GM18907 (cell line): Measurements from ENCODE around the gene PPIA.
"Not testable (repeated sequence)": the region's sequence is repeated elsewhere in the genome, so short reads cannot be mapped to it uniquely, and the experiment has no call there.

Experiments used
- ATAC-seq: cut with Tn5 transposase; IDR thresholded peaks from one replicate; pipeline ENCODE4 v1.9.1; 2021; ENCODE audit warnings: mild to moderate bottlenecking, moderate library complexity; ENCODE audit not compliant: unreplicated experiment

PPIA gene

DNA sequence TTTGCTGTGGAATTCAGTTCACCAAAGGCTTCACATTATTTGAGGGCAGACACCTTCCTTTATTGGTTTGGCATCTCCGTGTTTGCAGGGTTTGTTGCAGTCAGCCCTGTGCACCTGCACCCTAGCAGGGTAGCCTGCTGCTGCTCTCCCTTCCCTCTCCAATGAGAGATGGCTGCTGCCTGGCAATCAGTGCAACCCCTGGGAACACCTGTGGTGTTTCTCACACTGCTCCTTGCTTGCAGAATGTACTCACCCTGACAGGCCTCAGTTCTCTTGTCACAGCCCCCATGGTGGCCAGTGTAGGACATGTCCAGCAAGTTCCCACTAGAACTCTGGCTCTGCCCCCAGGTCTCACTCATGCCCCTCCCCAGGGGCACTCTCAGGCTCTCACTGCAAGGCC, 12.1 kb upstream of the PPIA start:
- no peak for ATAC-seq

DNA sequence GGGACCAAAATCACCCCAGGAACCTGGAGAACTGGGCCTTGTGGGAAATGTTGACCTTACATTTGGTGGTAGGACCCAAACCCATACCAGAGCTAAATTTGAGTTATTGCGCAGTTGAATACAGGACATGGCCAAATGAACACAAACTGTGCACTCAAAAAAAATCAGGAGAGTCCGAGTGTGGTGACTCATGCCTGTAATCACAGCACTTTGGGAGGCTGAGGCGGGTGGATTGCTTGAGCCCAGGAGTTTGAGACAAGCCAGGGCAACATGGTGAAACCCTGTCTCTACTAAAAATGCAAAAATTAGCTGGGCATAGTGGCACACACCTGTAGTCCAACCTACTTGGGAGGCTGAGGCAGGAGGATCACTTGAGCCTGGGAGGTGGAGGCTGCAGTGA, 11.3 kb upstream of the PPIA start:
- ATAC-seq = not testable (repeated sequence)

GRCh38 chr7:44787041-44787440, 9.4 kb upstream of the PPIA start:
- no peak for ATAC-seq

DNA sequence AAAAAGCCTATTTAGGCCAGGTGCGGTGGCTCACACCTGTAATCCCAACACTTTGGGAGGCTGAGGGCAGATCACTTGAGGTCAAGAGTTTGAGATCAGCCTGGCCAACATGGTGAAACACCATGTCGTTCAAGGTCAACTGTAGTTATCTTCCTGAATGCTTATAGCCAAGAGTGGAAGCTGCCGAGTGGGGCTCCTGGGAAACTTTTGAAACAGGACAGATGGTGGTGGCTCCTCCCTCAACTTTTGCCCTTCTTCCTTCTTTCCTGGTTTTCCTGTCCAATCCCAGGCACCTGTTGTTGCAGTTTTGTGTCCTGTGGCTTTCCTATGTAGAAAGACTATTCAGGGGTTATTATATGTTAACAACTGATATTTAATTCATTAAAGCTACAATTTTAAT, 8.7 kb upstream of the PPIA start:
- no peak for ATAC-seq

DNA sequence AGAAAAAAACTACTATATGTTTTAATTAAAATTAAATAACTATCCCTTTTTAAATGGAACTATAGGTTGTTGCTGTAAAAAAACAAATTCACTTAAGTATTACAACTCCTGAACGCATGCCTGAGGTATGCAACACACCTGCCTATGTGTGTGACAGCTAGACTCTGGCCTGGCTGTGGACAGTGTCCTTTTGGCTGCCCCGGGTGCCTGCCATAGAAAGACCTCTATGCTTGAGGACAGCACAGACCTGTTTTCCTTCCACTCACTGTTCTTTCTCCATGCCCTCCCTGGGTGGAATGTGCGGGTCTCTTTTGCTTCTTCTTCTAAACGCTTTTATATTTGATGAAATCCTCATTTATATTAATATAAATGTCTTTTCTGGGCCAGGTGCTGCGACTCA, 6.5 kb upstream of the PPIA start:
- ATAC-seq = no peak

DNA sequence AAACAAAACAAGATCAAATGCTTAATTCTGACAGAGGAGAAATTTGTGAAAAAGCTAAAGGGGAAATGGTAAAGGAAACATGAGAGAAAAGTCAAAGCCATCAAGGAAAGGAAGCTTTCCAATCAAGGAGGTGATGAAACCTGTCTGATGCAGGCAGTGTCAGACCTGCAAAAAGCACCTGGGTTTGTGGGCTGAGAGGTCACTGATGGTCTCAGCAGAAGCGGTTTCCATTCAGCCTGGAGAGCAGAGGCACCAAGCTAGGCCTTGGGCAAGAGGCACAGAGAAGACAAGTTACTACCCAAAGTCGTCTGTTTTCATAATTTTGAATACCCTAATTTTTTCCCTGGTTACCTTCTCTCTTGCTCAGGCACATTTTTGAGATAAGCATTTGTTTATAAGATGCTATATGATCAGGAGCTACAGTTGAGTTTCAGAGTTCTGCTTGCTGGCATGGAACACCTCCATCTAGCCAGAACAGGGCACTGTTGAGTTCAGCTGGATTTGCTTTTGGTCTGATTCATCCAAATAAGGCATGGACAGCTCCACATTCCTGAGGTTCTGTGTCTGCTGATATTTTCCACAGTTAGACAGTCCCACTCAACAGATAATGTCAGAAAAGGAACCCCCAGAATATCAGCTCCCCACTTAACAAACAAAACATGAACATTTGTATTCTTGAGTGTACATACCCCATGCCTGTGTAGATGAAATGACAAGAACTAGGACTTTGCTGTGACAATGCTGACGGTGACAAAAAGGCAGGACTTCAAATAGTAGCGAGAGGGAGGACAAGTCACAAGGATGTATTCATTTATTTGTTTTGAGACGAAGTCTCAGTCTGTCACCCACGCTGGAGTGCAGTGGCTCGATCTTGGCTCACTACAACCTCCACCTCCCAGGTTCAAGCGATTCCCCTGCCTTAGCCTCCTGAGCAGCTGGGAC, 4.9 kb upstream of the PPIA start:
- no peak for ATAC-seq

GRCh38 chr7:44793919-44794318, 2.6 kb upstream of the PPIA start:
- ATAC-seq = no peak

GRCh38 chr7:44794331-44794730, 2.1 kb upstream of the PPIA start:
- no peak for ATAC-seq

- ATAC-seq = no peak
These were observed 412 bp upstream of the PPIA start for GRCh38 chr7:44796034-44796503.

GRCh38 chr7:44797329-44798258, 1.1 kb downstream of the PPIA start:
- peak; percentile 56 for ATAC-seq

- no peak for ATAC-seq
These were observed 2.3 kb downstream of the PPIA start for GRCh38 chr7:44798649-44799305.

DNA sequence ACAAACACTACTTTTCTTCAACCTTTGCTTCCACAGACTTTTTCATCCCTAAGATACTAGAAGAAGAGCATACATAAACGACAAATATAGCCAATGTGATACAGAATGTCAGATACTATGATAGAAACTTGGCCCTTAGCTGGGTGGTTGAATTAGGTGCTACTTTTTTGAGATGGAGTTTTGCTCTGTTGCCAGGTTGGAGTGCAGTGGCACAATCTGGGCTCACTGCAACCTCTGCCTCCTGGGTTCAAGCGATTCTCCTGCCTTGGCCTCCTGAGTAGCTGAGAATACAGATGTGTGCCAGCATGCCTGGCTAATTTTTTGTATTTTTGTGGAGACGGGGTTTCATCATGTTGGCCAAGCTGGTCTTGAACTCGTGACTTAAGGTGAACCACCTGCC, 3.5 kb downstream of the PPIA start:
- ATAC-seq = no peak

DNA sequence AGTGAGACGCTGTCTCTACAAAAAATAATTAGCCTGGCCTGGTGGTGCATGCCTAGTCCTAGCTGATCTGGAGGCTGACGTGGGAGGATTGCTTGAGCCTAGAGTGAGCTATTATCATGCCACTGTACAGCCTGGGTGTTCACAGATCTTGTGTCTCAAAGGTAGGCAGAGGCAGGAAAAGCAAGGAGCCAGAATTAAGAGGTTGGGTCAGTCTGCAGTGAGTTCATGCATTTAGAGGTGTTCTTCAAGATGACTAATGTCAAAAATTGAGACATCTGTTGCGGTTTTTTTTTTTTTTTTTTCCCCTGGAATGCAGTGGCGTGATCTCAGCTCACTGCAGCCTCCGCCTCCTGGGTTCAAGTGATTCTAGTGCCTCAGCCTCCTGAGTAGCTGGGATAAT, 5.4 kb downstream of the PPIA start:
- ATAC-seq = no peak

DNA sequence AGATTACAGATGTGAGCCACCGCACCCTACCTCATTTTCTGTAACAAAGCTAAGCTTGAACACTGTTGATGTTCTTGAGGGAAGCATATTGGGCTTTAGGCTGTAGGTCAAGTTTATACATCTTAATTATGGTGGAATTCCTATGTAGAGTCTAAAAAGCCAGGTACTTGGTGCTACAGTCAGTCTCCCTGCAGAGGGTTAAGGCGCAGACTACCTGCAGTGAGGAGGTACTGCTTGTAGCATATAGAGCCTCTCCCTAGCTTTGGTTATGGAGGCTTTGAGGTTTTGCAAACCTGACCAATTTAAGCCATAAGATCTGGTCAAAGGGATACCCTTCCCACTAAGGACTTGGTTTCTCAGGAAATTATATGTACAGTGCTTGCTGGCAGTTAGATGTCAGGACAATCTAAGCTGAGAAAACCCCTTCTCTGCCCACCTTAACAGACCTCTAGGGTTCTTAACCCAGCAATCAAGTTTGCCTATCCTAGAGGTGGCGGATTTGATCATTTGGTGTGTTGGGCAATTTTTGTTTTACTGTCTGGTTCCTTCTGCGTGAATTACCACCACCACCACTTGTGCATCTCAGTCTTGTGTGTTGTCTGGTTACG, 6.0 kb downstream of the PPIA start:
- no peak for ATAC-seq

GRCh38 chr7:44803828-44804519, 7.5 kb downstream of the PPIA start:
- not testable (repeated sequence) for ATAC-seq

- no peak for ATAC-seq
These were observed 9.5 kb downstream of the PPIA start for GRCh38 chr7:44805950-44806349.

GRCh38 chr7:44808914-44809393, 12.5 kb downstream of the PPIA start:
- ATAC-seq = no peak

- no peak for ATAC-seq
These were observed 14.6 kb downstream of the PPIA start for GRCh38 chr7:44811093-44811492.

DNA sequence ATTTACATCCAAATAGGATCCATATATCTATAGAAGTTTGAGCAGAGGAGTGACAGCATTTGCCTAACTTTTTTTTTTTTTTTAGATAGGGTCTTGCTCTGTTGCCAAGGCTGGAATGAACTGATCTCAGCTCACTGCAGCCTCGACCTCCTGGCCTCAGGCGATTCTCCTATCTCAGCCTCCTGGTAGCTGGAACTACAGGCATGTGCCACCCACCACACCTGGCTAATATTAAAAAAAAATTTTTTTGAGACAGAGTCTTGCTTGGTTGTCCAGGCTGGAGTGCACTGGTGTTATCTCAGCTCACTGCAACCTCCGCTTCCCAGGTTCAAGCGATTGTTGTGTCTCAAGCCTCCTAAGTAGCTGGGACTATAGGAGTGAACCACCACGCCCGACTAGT, 15.1 kb downstream of the PPIA start:
- ATAC-seq = no peak

DNA sequence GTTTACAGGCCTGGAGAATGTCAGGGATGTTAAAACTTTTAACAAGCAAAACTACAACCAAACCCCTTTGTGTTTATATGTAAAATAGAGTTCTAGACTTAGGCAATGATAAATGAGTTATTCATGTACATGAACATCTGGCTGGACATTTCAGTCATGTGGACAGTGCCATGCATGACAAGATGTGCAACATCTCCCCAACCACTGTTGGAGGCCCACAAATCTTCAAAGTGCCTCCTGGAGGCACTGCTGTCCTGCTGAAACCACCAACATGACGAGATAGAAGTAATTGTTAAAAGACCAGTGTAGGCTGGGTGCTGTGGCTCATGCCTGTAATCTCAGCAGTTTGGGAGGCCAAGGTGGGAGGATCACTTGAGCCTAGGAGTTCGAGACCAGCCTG, 18.4 kb downstream of the PPIA start:
- ATAC-seq = no peak
